DND-41 (cell line): ENCODE measurements around the gene RPA1.

Experiments
- ATAC-seq: fragments of 200-7000 bp; cut with Tn5 transposase; 3 replicates; pipeline ENCODE4 v1.9.1; 2021; ENCODE audit warnings: low read depth; ENCODE audit not compliant: insufficient read depth
- DNase-seq: peaks from one replicate; pipeline ENCODE4 v3.0.0-alpha.2; 2020
- H2AFZ ChIP-seq: 2 replicates; pipeline ENCODE4 v1.6.0; 2012; ENCODE audit warnings: low read depth, low read length
- H3K27ac ChIP-seq: 2 replicates; pipeline ENCODE4 v1.5.1; 2012; ENCODE audit warnings: low read length, inconsistent platforms
- H3K27me3 ChIP-seq: fragments of 200-600 bp; sonication (generic); 2 replicates; pipeline ENCODE4 v1.6.0; 2012; ENCODE audit warnings: low read length, mild to moderate bottlenecking, inconsistent platforms; ENCODE audit not compliant: insufficient read depth, poor library complexity
- H3K36me3 ChIP-seq: 2 replicates; pipeline ENCODE4 v1.5.1; 2012; ENCODE audit warnings: low read length, inconsistent platforms; ENCODE audit not compliant: insufficient read depth
- H3K4me1 ChIP-seq: 2 replicates; pipeline ENCODE4 v1.5.1; 2012; ENCODE audit warnings: mild to moderate bottlenecking, low read length; ENCODE audit not compliant: insufficient read depth
- H3K4me2 ChIP-seq: 2 replicates; pipeline ENCODE4 v1.6.0; 2012; ENCODE audit warnings: mild to moderate bottlenecking, moderate library complexity, low read length, inconsistent platforms; ENCODE audit not compliant: insufficient read depth
- H3K4me3 ChIP-seq, 2 experiments: fragments of 200-600 bp in 1 of 2; shearing (Covaris generic) in 1 of 2; 2 replicates each; pipeline ENCODE4 v1.5.1; 2012 to 2016; ENCODE audit warnings: inconsistent platforms in 2 of 2, low read length in 2 of 2, mild to moderate bottlenecking in 2 of 2, low read depth in 1 of 2, moderate library complexity in 1 of 2
- H3K79me2 ChIP-seq: 2 replicates; pipeline ENCODE4 v1.6.0; 2012; ENCODE audit warnings: low read length, inconsistent platforms; ENCODE audit not compliant: insufficient read depth
- H3K9ac ChIP-seq: 2 replicates; pipeline ENCODE4 v1.6.0; 2012; ENCODE audit warnings: low read depth, mild to moderate bottlenecking, inconsistent platforms, low read length, moderate library complexity
- H3K9me3 ChIP-seq: 2 replicates; pipeline ENCODE4 v1.5.1; 2012; ENCODE audit warnings: low read length, moderate library complexity, mild to moderate bottlenecking, inconsistent platforms; ENCODE audit not compliant: insufficient read depth, severe bottlenecking
- H4K20me1 ChIP-seq: 2 replicates; pipeline ENCODE4 v1.6.0; 2012; ENCODE audit warnings: low read length; ENCODE audit not compliant: insufficient read depth
- CTCF ChIP-seq: IDR thresholded peaks from 2 replicates; pipeline ENCODE4 v1.5.1; 2012; ENCODE audit warnings: borderline replicate concordance, low read length, moderate library complexity, mild to moderate bottlenecking; ENCODE audit not compliant: poor library complexity, severe bottlenecking; ENCODE audit errors: extremely low read depth
- EZH2 ChIP-seq: IDR thresholded peaks from 3 replicates; pipeline ENCODE4 v1.6.1; 2012; ENCODE audit warnings: borderline replicate concordance, low read depth, mild to moderate bottlenecking, moderate library complexity, low read length, inconsistent platforms; ENCODE audit not compliant: severe bottlenecking

The RPA1 gene

DNA sequence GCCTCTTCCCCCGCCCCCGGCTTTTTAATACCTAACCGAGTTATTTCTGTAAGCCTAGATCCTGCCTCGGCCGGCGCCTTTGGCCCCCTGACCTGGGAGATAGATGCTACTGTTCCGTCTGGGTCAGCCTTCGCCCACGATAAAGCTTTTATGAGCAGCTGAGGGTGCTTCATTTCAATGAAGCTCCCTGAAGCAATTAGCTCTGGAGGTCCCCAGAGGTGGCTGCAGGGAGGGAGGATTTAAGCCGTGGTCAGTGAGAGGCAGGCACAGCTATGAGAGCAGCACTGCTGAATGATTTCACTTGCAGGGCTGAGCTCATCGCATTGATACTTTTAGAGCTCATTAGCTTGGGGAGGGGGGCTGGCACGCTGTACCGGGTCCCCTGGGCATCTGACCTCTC lies 89.4 kb downstream of the RPA1 start:
- Histone ChIP-seq H3K4me3 (no peak overlapping the region), H3K9me3 (no peaks in the 10 kb centered on the region), H3K4me1 (no peaks in the 10 kb centered on the region), H3K27ac (no peak overlapping the region), H2AFZ (no peak overlapping the region), H3K36me3 (no peaks in the 10 kb centered on the region), H3K27me3 (no peaks in the 10 kb centered on the region), H4K20me1 (no peaks in the 10 kb centered on the region), H3K9ac (no peak overlapping the region), H3K79me2 (no peaks in the 10 kb centered on the region), H3K4me2 (no peak overlapping the region)
- ATAC-seq (no peak), DNase-seq (no peak)
- TF ChIP-seq EZH2 (no peak), CTCF (no peak)

DNA sequence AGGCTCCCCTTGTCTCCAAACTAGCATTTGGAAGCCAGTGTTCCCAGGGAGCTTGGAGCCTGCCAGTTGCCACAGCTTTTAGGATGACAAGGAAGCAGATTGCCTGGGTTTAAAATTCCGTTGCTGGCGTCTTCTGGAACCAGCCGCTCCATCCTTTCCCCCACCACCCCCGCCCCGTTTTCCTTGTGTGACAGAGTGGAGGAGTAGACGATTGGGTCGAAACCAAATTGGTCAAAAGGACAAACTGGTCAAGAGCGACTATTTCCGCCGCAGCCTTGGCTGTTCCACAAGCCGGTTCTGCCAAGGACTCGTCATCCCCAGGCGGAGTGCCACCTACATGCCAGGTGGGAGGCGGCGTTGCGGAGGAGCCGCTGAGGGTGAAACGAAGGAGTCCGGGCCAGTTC lies 91.1 kb downstream of the RPA1 start:
- H3K4me2 ChIP-seq, result no peak overlapping the region
- H3K27ac ChIP-seq, result no peak overlapping the region
- H2AFZ ChIP-seq, result no peak overlapping the region
- H4K20me1 ChIP-seq, result no peaks in the 10 kb centered on the region
- H3K4me1 ChIP-seq, result no peaks in the 10 kb centered on the region
- H3K9ac ChIP-seq, result no peak overlapping the region
- no peak for DNase-seq
- TF ChIP-seq EZH2 (no peak), CTCF (no peak)
- ATAC-seq, result no peak
- H3K27me3 ChIP-seq, result no peaks in the 10 kb centered on the region
- H3K4me3 ChIP-seq, result no peak overlapping the region
- H3K36me3 ChIP-seq, result no peaks in the 10 kb centered on the region
- H3K9me3 ChIP-seq, result no peaks in the 10 kb centered on the region
- no peaks in the 10 kb centered on the region for H3K79me2 ChIP-seq

DNA sequence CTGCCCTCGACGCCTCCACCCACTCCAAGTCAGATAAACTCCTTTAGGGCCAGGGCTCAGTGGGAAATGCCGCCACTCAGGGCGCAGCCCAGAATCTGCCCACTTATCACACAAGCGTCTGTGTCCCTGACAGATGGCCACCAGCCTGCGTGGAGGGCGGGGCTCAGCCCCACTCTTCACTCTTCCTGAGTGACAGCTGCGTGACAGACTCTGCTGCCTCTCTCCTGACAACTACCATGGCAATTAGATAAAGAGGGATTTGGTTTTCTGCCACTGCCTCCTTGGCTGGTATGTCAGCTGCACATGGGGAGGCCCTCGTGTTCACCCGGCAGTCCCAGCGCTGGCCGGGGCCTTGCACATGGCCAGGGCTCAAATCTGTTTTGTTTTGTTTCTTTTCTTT lies 99.2 kb downstream of the RPA1 start:
- H3K27me3 ChIP-seq, result no peaks in the 10 kb centered on the region
- no peak for ATAC-seq
- no peak overlapping the region for H3K4me2 ChIP-seq
- no peaks in the 10 kb centered on the region for H3K4me1 ChIP-seq
- H3K9me3 ChIP-seq, result no peaks in the 10 kb centered on the region
- H2AFZ ChIP-seq, result no peak overlapping the region
- DNase-seq, result no peak
- H3K9ac ChIP-seq, result no peak overlapping the region
- no peaks in the 10 kb centered on the region for H4K20me1 ChIP-seq
- H3K27ac ChIP-seq, result no peak overlapping the region
- no peak overlapping the region for H3K4me3 ChIP-seq
- no peaks in the 10 kb centered on the region for H3K79me2 ChIP-seq
- no peak for TF ChIP-seq CTCF
- no peak for TF ChIP-seq EZH2
- H3K36me3 ChIP-seq, result no peaks in the 10 kb centered on the region

GRCh38 chr17:1930337-1930645 lies 100.5 kb downstream of the RPA1 start:
- TF ChIP-seq EZH2 (no peak), CTCF (no peak)
- H3K79me2 ChIP-seq, result no peaks in the 10 kb centered on the region
- H3K36me3 ChIP-seq, result no peaks in the 10 kb centered on the region
- DNase-seq (no peak), ATAC-seq (no peak)
- no peak overlapping the region for H2AFZ ChIP-seq
- no peaks in the 10 kb centered on the region for H3K4me1 ChIP-seq
- H3K27ac ChIP-seq, result no peak overlapping the region
- H4K20me1 ChIP-seq, result no peaks in the 10 kb centered on the region
- no peak overlapping the region for H3K9ac ChIP-seq
- no peaks in the 10 kb centered on the region for H3K9me3 ChIP-seq
- no peaks in the 10 kb centered on the region for H3K27me3 ChIP-seq
- no peak overlapping the region for H3K4me2 ChIP-seq
- no peak overlapping the region for H3K4me3 ChIP-seq
